ENCODE data around the gene DELE1.

The DELE1 gene

DNA sequence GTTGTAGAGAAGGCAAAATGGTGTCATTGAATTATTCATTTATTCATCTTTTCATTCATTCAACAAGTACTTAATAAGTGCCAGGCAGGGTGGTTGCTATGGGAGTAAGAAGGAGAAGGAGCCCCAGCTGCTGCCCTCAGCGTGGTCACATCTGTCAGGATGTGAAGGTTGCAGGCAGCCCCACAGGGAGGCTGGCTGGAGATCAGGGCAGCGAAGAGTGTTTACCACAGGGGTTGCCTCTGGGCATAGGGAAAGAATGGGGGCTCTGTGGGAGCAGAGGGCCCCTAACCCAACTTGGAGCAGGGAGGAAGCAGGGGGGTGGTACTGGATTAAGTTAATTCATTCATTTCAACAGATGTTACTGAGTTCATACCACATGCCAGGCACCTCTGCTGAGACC, 28.3 kb downstream of the DELE1 start:
- H3K4me3 ChIP-seq (ENCODE audit: control insufficient read depth, low read depth, low read length), result no peak overlapping the region
- TF ChIP-seq, protein P1, sequence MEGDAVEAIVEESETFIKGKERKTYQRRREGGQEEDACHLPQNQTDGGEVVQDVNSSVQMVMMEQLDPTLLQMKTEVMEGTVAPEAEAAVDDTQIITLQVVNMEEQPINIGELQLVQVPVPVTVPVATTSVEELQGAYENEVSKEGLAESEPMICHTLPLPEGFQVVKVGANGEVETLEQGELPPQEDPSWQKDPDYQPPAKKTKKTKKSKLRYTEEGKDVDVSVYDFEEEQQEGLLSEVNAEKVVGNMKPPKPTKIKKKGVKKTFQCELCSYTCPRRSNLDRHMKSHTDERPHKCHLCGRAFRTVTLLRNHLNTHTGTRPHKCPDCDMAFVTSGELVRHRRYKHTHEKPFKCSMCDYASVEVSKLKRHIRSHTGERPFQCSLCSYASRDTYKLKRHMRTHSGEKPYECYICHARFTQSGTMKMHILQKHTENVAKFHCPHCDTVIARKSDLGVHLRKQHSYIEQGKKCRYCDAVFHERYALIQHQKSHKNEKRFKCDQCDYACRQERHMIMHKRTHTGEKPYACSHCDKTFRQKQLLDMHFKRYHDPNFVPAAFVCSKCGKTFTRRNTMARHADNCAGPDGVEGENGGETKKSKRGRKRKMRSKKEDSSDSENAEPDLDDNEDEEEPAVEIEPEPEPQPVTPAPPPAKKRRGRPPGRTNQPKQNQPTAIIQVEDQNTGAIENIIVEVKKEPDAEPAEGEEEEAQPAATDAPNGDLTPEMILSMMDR (conservative IDR thresholded peaks at IDR 0.05; ENCODE audit: control insufficient read depth, insufficient read depth, low read depth, low read length), result no peak
- no peak for DNase-seq (ENCODE audit: low read depth)

DNA sequence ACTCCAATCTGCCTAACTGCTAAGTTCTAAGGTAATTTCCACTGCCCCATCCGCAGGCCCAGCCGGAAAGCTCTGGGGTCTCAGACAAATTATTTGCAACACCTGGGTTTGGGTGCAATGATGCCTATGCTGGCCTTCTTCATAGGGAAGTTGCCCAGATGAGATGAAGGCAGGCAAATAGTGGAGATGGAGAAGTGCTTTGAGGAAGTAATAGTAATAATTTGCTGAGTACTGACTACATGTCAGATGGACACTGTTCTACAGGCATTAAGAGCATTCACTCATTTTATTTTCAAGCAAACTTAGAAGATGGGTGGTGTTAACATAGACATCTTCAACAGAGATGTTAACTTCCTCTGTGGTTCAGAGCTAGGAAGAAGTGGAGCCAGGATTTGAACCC, 30.5 kb downstream of the DELE1 start:
- H3K4me3 ChIP-seq (ENCODE audit: control insufficient read depth, low read depth, low read length), result no peak overlapping the region
- DNase-seq (ENCODE audit: low read depth), result no peak
- TF ChIP-seq, protein P1 (conservative IDR thresholded peaks at IDR 0.05; ENCODE audit: control insufficient read depth, insufficient read depth, low read depth, low read length), result no peak

DNA sequence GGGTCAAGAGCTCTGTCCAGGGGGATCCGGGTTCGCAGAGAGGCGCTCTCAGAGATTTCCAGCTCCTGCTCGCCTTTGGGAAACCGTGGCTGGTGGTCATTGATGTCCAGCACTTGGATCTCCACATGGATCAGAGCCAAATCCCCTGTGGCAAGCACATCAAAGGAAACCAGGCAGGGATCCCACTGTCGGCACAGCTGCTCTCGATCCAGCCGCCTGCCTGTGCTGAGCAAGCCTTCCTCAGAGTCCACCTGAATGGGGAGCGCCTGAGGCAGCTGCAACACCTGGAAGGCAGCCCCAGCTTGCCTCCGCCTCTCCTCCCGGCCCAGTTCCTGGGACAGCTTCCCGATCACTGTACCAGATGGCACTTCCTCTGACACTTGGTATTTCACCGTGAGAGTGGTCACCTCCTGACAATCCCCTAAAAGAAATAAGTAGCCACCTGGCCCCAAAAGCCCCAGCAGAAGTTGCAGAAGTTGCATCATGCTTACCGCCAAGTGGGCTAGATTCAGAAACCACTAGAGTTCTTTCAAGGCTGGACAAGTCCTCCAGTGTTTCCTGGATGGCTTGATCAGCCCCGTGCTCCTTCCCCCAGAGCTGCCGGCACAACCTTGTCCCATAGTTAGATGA, 33.8 kb downstream of the DELE1 start:
- no peak for DNase-seq (ENCODE audit: low read depth)
- no peak overlapping the region for H3K4me3 ChIP-seq (ENCODE audit: control insufficient read depth, low read depth, low read length)
- TF ChIP-seq, protein P1 (conservative IDR thresholded peaks at IDR 0.05; ENCODE audit: control insufficient read depth, insufficient read depth, low read depth, low read length), result no peak

DNA sequence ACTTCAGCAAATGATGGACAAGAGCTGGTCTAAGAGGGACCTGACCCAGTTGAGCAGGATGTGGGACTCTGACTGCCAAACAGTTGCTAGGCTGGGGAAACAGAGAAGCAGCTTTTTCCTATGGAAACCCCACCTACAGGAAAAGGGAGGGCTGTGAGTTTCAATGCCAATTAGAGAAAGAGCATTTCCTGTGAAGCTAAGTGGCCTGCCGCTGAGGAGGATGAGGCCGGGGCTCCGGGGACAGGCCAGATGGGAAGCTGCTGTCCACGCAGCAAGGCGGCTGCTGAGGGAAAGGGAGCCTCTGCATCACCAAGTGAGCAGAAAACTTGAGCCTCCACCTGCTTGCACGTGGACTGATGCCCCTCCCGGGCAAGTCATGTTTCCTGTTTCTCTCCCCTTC, 34.4 kb downstream of the DELE1 start, which contains the start of gene PCDH12:
TSS of gene PCDH12 (minus strand) at position 90 of the 400 bp plus-strand sequence. CDS start 351 bp downstream, outside the sequence.
- DNase-seq (ENCODE audit: low read depth), result peak; percentile 14
- H3K4me3 ChIP-seq (ENCODE audit: control insufficient read depth, low read depth, low read length), result no peak within 1 kb of the TSS
- TF ChIP-seq, protein P1 (conservative IDR thresholded peaks at IDR 0.05; ENCODE audit: control insufficient read depth, insufficient read depth, low read depth, low read length), result no peak

DNA sequence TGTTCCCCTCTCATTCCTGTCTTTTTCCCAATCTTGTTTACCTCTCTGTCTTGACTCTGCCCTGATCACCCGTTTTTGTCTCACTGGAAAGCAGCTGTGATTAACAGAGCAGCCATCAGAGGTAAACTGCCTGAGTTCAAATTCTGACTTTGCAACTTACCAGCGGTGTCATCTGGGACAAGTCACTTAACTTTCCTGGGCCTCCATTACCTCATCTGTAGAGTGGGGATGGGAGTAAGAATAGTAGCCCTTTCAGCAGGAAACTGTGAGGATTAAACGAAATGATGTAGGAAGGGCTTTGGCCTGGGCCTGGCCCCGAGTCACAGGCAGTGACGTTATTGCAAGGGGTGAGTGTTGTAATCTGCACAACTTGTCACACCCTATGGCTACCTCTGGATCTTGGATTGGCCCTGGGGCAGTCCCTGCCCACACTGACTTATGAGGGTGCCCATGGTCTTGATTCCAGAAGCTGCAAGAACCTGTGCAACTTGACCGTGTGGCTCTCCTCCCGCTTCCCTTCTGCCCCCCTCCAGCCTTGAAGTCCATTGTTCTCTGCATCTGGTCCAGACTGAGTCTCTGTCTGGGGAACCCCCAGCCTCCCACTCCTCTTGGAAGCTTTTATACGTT, 35.0 kb downstream of the DELE1 start:
- H3K4me3 ChIP-seq (ENCODE audit: control insufficient read depth, low read depth, low read length), result no peak overlapping the region
- DNase-seq (ENCODE audit: low read depth), result peak; percentile 57
- TF ChIP-seq, protein P1 (conservative IDR thresholded peaks at IDR 0.05; ENCODE audit: control insufficient read depth, insufficient read depth, low read depth, low read length), result no peak

DNA sequence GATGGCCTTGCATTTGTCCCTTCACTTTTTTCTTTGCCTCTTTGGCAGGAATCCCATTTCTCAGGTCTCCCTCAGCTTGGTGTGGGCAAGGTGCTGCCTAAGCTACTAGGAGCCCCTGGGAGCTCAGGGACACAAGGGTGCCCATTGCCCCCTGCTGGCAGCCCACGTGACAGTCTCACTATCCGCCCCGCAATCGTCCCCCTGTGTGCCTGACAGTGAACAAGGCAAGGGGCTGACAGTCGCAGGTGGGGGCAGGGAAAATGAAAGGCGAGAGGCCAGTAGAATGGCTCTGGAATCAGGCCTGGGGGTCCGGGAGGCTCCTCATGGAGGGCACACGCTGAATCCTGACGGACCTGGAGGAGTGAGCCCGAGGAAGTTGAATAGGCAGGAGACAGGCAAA, 36.3 kb downstream of the DELE1 start:
- DNase-seq (ENCODE audit: low read depth), result no peak
- no peak overlapping the region for H3K4me3 ChIP-seq (ENCODE audit: control insufficient read depth, low read depth, low read length)
- TF ChIP-seq, protein P1 (conservative IDR thresholded peaks at IDR 0.05; ENCODE audit: control insufficient read depth, insufficient read depth, low read depth, low read length), result peak; percentile 27

Data from fibroblast of mammary gland (primary cell).